T-helper 2 cell (primary cell): ENCODE results near the gene ARHGAP4.

Experiments used
- DNase-seq, 5 experiments: peaks; one replicate each; pipeline versions ENCODE4 v3.0.0 to v3.0.0-alpha.2; 2012 to 2022

The ARHGAP4 gene

DNA sequence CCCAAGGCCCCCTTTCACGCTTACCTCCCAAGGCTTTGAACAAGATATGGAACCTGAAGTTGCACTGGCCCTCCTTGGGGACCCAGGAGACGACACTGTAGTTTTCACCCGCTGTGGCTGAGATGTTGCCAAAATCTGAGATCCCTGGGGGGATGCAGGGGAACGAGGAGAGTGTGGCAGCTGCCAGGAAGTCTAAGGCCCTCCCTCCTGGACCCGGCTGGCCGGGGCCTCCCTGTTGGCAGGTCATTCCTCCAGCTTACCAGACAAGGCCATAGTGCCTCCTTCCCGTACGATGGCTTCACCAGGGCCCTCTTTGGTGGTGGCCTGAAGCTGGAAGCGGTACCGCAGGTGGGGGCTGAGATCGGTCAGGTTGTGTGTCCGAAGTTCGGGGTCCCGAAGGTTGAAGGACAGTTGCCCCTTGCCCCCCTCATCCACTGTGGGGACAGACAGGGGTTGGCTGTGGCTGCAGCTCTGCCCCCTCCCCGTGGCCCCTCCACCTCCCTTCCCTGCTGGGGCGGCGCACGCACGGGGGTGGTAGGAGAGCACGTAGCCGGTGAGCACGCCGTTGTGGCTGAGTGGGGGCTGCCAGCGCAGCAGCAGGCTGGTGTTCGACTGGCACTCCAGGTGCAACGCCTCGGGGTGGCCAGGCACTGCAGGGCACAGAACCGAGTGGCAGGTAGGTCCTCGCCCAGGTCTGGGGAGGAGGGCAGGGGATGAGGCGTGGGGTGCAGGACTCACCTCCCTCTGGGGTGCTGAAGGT, 61.3 kb downstream of the ARHGAP4 start:
- DNase-seq, result no peak

- DNase-seq, result no peak
Observed at GRCh38 chrX:153864101-153864500, 62.0 kb downstream of the ARHGAP4 start.

GRCh38 chrX:153863251-153863991, 62.6 kb downstream of the ARHGAP4 start:
- DNase-seq, result no peak

DNA sequence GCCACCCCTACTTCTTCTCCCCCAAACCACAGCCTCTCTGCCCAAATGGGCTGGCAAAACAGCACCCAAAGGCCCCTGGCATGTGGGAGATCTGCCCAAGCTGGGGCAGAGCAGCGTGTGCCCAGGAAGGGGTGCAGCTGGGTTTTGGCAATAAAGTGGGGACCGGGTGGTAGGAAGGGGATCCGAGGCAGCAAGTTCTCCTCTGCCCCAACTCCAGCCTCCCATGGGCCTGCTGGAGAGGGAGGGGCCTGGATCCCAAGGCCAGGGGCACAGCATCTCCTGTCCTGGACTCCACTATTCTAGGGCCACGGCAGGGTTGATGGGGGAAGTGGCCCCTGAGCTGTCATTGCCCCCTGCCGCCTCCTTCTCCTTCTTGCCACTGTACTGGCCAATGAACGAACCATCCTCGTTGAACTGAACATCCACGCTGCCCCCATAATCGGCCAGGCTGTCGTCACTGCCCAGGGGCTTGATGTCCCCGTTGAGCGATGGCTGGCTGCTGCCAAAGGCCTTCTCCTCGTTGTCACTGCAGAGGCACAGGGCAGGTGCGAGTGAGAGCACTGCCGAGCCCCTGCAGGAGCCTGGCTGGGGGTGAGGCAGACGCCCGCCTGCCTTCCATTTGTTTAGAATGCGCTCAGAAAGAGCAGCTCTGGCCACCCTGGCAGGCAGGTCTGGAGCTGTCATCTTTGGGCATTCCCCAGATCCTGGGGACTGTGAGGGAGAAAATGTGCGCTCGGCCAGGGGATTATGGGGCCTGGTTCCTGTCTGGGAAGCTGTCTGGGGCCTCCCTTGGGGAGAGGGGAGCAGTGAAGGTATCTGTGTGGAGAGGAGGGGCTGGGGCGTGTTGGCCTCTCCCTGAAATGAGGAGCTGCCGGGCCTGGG, 63.5 kb downstream of the ARHGAP4 start:
- DNase-seq, result no peak

GRCh38 chrX:153861733-153862310, 64.2 kb downstream of the ARHGAP4 start:
- DNase-seq, result no peak

- no peak for DNase-seq
Observed at GRCh38 chrX:153861151-153861550, 64.9 kb downstream of the ARHGAP4 start.
